Measurements from ENCODE around the gene CAMK1D.

GRCh38 chr10:12521423-12521822, 172.1 kb downstream of the CAMK1D start:
- TF ChIP-seq JUNB (IDR thresholded peaks at IDR 0.05; ENCODE audit: unreplicated experiment) (no peak), CTCF (conservative IDR thresholded peaks at IDR 0.05; ENCODE audit: low read depth in 2 of 2) (no peak), POLR2AphosphoS5 (IDR thresholded peaks at IDR 0.05; ENCODE audit: low read depth) (no peak), EZH2 (IDR thresholded peaks at IDR 0.05; ENCODE audit: low read depth, unreplicated experiment) (no peak), ETS1 (IDR thresholded peaks at IDR 0.05) (no peak)
